ENCODE measurements around the gene GSTM3.

The GSTM3 gene

GRCh38 chr1:109788695-109789521 is 48.1 kb upstream of the GSTM3 start:
- Histone ChIP-seq H3F3A (ENCODE audit: control insufficient read depth, insufficient read depth) (no peaks in the 10 kb centered on the region), H3K27ac (ENCODE audit: low read depth, low read length) (no peak overlapping the region), H3K27me3 (ENCODE audit: control insufficient read depth, low read length) (no peaks in the 10 kb centered on the region), H3K36me3 (ENCODE audit: control insufficient read depth, low read length) (no peaks in the 10 kb centered on the region), H3K79me2 (ENCODE audit: control insufficient read depth, low read length) (no peaks in the 10 kb centered on the region), H3K9me3 (ENCODE audit: control insufficient read depth, insufficient read depth, low read length) (no peaks in the 10 kb centered on the region), H3K4me1 (ENCODE audit: control insufficient read depth, low read length) (no peaks in the 10 kb centered on the region), H3K4me3 (ENCODE audit: low read length) (no peak overlapping the region), H4K20me1 (ENCODE audit: control insufficient read depth, insufficient read depth, low read depth, low read length) (no peaks in the 10 kb centered on the region), H3K4me2 (ENCODE audit: low read length) (no peak overlapping the region), H3K9me2 (replicated peaks; ENCODE audit: control insufficient read depth, low read length) (no peaks in the 10 kb centered on the region)
- TF ChIP-seq CTCF (IDR thresholded peaks at IDR 0.05; ENCODE audit: low read depth, low read length, poor library complexity, severe bottlenecking) = no peak

- H4K20me1 ChIP-seq (ENCODE audit: control insufficient read depth, insufficient read depth, low read depth, low read length) = no peaks in the 10 kb centered on the region
- H3K4me1 ChIP-seq (ENCODE audit: control insufficient read depth, low read length) = no peaks in the 10 kb centered on the region
- H3K36me3 ChIP-seq (ENCODE audit: control insufficient read depth, low read length) = no peaks in the 10 kb centered on the region
- H3F3A ChIP-seq (ENCODE audit: control insufficient read depth, insufficient read depth) = no peaks in the 10 kb centered on the region
- H3K9me2 ChIP-seq (replicated peaks; ENCODE audit: control insufficient read depth, low read length) = no peaks in the 10 kb centered on the region
- H3K4me3 ChIP-seq (ENCODE audit: low read length) = no peak overlapping the region
- no peak overlapping the region for H3K4me2 ChIP-seq (ENCODE audit: low read length)
- no peaks in the 10 kb centered on the region for H3K27me3 ChIP-seq (ENCODE audit: control insufficient read depth, low read length)
- no peak for TF ChIP-seq CTCF (IDR thresholded peaks at IDR 0.05; ENCODE audit: low read depth, low read length, poor library complexity, severe bottlenecking)
- TF ChIP-seq EZH2phosphoT487 (IDR thresholded peaks at IDR 0.05; ENCODE audit: borderline replicate concordance, low read length) = no peak
- no peak overlapping the region for H3K27ac ChIP-seq (ENCODE audit: low read depth, low read length)
- no peaks in the 10 kb centered on the region for H3K9me3 ChIP-seq (ENCODE audit: control insufficient read depth, insufficient read depth, low read length)
- H3K79me2 ChIP-seq (ENCODE audit: control insufficient read depth, low read length) = no peaks in the 10 kb centered on the region
Measured at GRCh38 chr1:109787845-109788601, 47.2 kb upstream of the GSTM3 start.

- H3K4me2 ChIP-seq (ENCODE audit: low read length) = no peak overlapping the region
Measured at GRCh38 chr1:109787211-109787844, 46.5 kb upstream of the GSTM3 start.

More at GRCh38 chr1:109787211-109787844, 46.5 kb upstream of the GSTM3 start:
- H3K27me3 ChIP-seq (ENCODE audit: control insufficient read depth, low read length) = peaks cover 3% of the 10 kb centered on the region; the same call in 1 of the 2 replicates
- no peaks in the 10 kb centered on the region for H3K4me1 ChIP-seq (ENCODE audit: control insufficient read depth, low read length)
- TF ChIP-seq CTCF (IDR thresholded peaks at IDR 0.05; ENCODE audit: low read depth, low read length, poor library complexity, severe bottlenecking) (no peak), EZH2phosphoT487 (IDR thresholded peaks at IDR 0.05; ENCODE audit: borderline replicate concordance, low read length) (no peak)
- H3K27ac ChIP-seq (ENCODE audit: low read depth, low read length) = no peak overlapping the region
- H3K36me3 ChIP-seq (ENCODE audit: control insufficient read depth, low read length) = no peaks in the 10 kb centered on the region
- H3K79me2 ChIP-seq (ENCODE audit: control insufficient read depth, low read length) = no peaks in the 10 kb centered on the region
- H3K9me3 ChIP-seq (ENCODE audit: control insufficient read depth, insufficient read depth, low read length) = no peaks in the 10 kb centered on the region
- no peaks in the 10 kb centered on the region for H3K9me2 ChIP-seq (replicated peaks; ENCODE audit: control insufficient read depth, low read length)
- no peaks in the 10 kb centered on the region for H3F3A ChIP-seq (ENCODE audit: control insufficient read depth, insufficient read depth)
- H3K4me3 ChIP-seq (ENCODE audit: low read length) = no peak overlapping the region
- H4K20me1 ChIP-seq (ENCODE audit: control insufficient read depth, insufficient read depth, low read depth, low read length) = no peaks in the 10 kb centered on the region

Measured in DOHH2 (cell line).